IMR-90 (cell line): ENCODE data around the gene FMO5. TPM values are rescaled to one million over a fixed set of nuclear protein-coding genes. Genes with fewer than 3 reads are reported as not detected.

ENCODE experiments used
- ATAC-seq: fragments of 200-7000 bp; cut with Tn5 transposase; 2 replicates; pipeline ENCODE4 v1.9.1; 2020; ENCODE audit warnings: low read depth, mild to moderate bottlenecking, moderate library complexity
- BruUV-seq: library from RNA; stranded (reverse); fragments of 400-500 nt; replicated peaks from 2 replicates; lab custom pipeline; 2021; lab: Mats Ljungman, UMichigan
- CTCF ChIA-PET: fragments of 300-600 bp; formaldehyde crosslinking; extraction: SDS; loops from one replicate; lab custom pipeline; 2021; ENCODE audit warnings: antibody characterized with exemption; lab: Yijun Ruan, JAX
- POLR2A ChIA-PET: fragments of 300-600 bp; sonication (Branson Sonifier 250); formaldehyde crosslinking; loops from one replicate; lab custom pipeline; 2022; ENCODE audit warnings: antibody characterized with exemption; ENCODE audit not compliant: unreplicated experiment; lab: Charles Lee
- DNase-seq: peaks from one replicate; pipeline ENCODE4 v3.0.0; 2013
- H2AFZ ChIP-seq: replicated peaks from 2 replicates; pipeline ENCODE3; 2013; ENCODE audit warnings: low read length, mild to moderate bottlenecking; ENCODE audit not compliant: poor library complexity
- H2AK5ac ChIP-seq: 2 replicates; pipeline ENCODE4 v1.6.1; 2013; ENCODE audit warnings: low read depth, low read length, inconsistent platforms
- H2AK9ac ChIP-seq: replicated peaks from 2 replicates; pipeline ENCODE3; 2013; ENCODE audit warnings: mild to moderate bottlenecking, low read depth, low read length, moderate library complexity; ENCODE audit not compliant: poor library complexity
- H2BK120ac ChIP-seq: 2 replicates; pipeline ENCODE4 v1.6.1; 2013; ENCODE audit warnings: low read depth, low read length, inconsistent platforms
- H2BK15ac ChIP-seq: 3 replicates; pipeline ENCODE4 v1.6.1; 2013; ENCODE audit warnings: low read depth, low read length, inconsistent platforms
- H2BK20ac ChIP-seq: 2 replicates; pipeline ENCODE4 v1.6.1; 2013; ENCODE audit warnings: low read depth, mild to moderate bottlenecking, inconsistent platforms, low read length, moderate library complexity
- H2BK5ac ChIP-seq: 2 replicates; pipeline ENCODE4 v1.6.1; 2013; ENCODE audit warnings: mild to moderate bottlenecking, low read depth, low read length, inconsistent platforms; ENCODE audit not compliant: poor library complexity, severe bottlenecking
- H3K14ac ChIP-seq: replicated peaks from 2 replicates; pipeline ENCODE4 v1.6.1; 2013; ENCODE audit warnings: low read depth, low read length, inconsistent platforms
- H3K18ac ChIP-seq: 2 replicates; pipeline ENCODE4 v1.6.1; 2013; ENCODE audit warnings: low read depth, low read length, control low read depth
- H3K23ac ChIP-seq: 2 replicates; pipeline ENCODE4 v1.6.1; 2013; ENCODE audit warnings: low read depth, low read length, inconsistent platforms
- H3K27ac ChIP-seq: 2 replicates; pipeline ENCODE4 v1.5.1; 2013; ENCODE audit warnings: mild to moderate bottlenecking, control low read depth, low read length; ENCODE audit not compliant: insufficient read depth
- H3K27me3 ChIP-seq: 2 replicates; pipeline ENCODE4 v1.6.1; 2013; ENCODE audit warnings: low read length; ENCODE audit not compliant: control insufficient read depth, insufficient read depth
- H3K36me3 ChIP-seq: 2 replicates; pipeline ENCODE4 v1.6.1; 2013; ENCODE audit warnings: low read length, mixed read lengths; ENCODE audit not compliant: control insufficient read depth, insufficient read depth
- H3K4ac ChIP-seq: 2 replicates; pipeline ENCODE4 v1.6.1; 2013; ENCODE audit warnings: low read depth, low read length, inconsistent platforms
- H3K4me1 ChIP-seq: 2 replicates; pipeline ENCODE4 v1.6.1; 2013; ENCODE audit warnings: low read length, mixed read lengths; ENCODE audit not compliant: control insufficient read depth, insufficient read depth
- H3K4me2 ChIP-seq: 2 replicates; pipeline ENCODE4 v1.6.1; 2013; ENCODE audit warnings: low read depth, mild to moderate bottlenecking, control low read depth, low read length, moderate library complexity
- H3K4me3 ChIP-seq: 2 replicates; pipeline ENCODE4 v1.5.1; 2013; ENCODE audit warnings: low read depth, mild to moderate bottlenecking, control low read depth, low read length, moderate library complexity; ENCODE audit not compliant: insufficient read depth
- H3K56ac ChIP-seq: 2 replicates; pipeline ENCODE4 v1.6.1; 2013; ENCODE audit warnings: low read length, inconsistent platforms; ENCODE audit not compliant: insufficient read depth; ENCODE audit errors: extremely low read depth
- H3K79me1 ChIP-seq, 2 experiments: 2 replicates each; pipeline ENCODE4 v1.6.1; 2013; ENCODE audit warnings: low read length in 2 of 2, inconsistent platforms in 1 of 2, low read depth in 1 of 2
- H3K9ac ChIP-seq: 2 replicates; pipeline ENCODE4 v1.6.1; 2013; ENCODE audit warnings: low read depth, low read length, control low read depth
- H3K9me1 ChIP-seq: 2 replicates; pipeline ENCODE4 v1.6.1; 2013; ENCODE audit warnings: low read length, inconsistent platforms; ENCODE audit not compliant: insufficient read depth
- H3K9me3 ChIP-seq: 2 replicates; pipeline ENCODE4 v1.6.1; 2013; ENCODE audit warnings: low read length; ENCODE audit not compliant: control insufficient read depth, insufficient read depth
- H4K20me1 ChIP-seq: 2 replicates; pipeline ENCODE4 v1.6.1; 2013; ENCODE audit warnings: low read length, inconsistent platforms; ENCODE audit not compliant: insufficient read depth
- H4K5ac ChIP-seq: 2 replicates; pipeline ENCODE4 v1.6.1; 2013; ENCODE audit warnings: mild to moderate bottlenecking, low read depth, low read length, control low read depth
- H4K8ac ChIP-seq, 2 experiments: 2 replicates each; pipeline ENCODE4 v1.6.1; 2013; ENCODE audit warnings: low read depth in 2 of 2, low read length in 2 of 2, control low read depth in 1 of 2, inconsistent platforms in 1 of 2
- H4K91ac ChIP-seq: 2 replicates; pipeline ENCODE4 v1.6.1; 2013; ENCODE audit warnings: low read depth, low read length, inconsistent platforms; ENCODE audit not compliant: insufficient read depth
- BHLHE40 ChIP-seq: fragments of 150-350 bp; IDR thresholded peaks from 2 replicates; pipeline ENCODE4 v1.6.1; 2016; ENCODE audit warnings: mild to moderate bottlenecking, low read depth, low read length
- CEBPB ChIP-seq: IDR thresholded peaks from 2 replicates; pipeline ENCODE4 v1.6.1; 2012; ENCODE audit warnings: low read depth, low read length, improper control_type of control experiment
- CHD1 ChIP-seq: IDR thresholded peaks from 2 replicates; pipeline ENCODE4 v1.6.1; 2012; ENCODE audit warnings: low read depth, low read length, improper control_type of control experiment
- CTCF ChIP-seq: conservative IDR thresholded peaks from 2 replicates; pipeline ENCODE4 v1.5.1; 2012; ENCODE audit warnings: mild to moderate bottlenecking, low read depth, low read length, improper control_type of control experiment
- MAFK ChIP-seq: IDR thresholded peaks from 2 replicates; pipeline ENCODE4 v1.6.1; 2012; ENCODE audit warnings: low read depth, low read length, improper control_type of control experiment
- MAZ ChIP-seq: IDR thresholded peaks from 2 replicates; pipeline ENCODE4 v1.6.1; 2012; ENCODE audit warnings: low read depth, mild to moderate bottlenecking, low read length, improper control_type of control experiment, moderate library complexity, borderline replicate concordance
- MXI1 ChIP-seq: IDR thresholded peaks from 2 replicates; pipeline ENCODE4 v1.6.1; 2012; ENCODE audit warnings: low read depth, mild to moderate bottlenecking, low read length, moderate library complexity, borderline replicate concordance
- NFE2L2 ChIP-seq: fragments of 150-350 bp; IDR thresholded peaks from 2 replicates; pipeline ENCODE4 v1.6.1; 2016; ENCODE audit warnings: low read depth, mild to moderate bottlenecking, low read length
- POLR2A ChIP-seq: IDR thresholded peaks from 2 replicates; pipeline ENCODE4 v1.6.1; 2012; ENCODE audit warnings: mild to moderate bottlenecking, low read depth, low read length
- RAD21 ChIP-seq: IDR thresholded peaks from 2 replicates; pipeline ENCODE4 v1.6.1; 2012; ENCODE audit warnings: low read length, improper control_type of control experiment
- RCOR1 ChIP-seq: IDR thresholded peaks from 2 replicates; pipeline ENCODE4 v1.6.1; 2012; ENCODE audit warnings: mild to moderate bottlenecking, low read length, improper control_type of control experiment; ENCODE audit not compliant: insufficient replicate concordance
- RFX5 ChIP-seq: IDR thresholded peaks from 2 replicates; pipeline ENCODE4 v1.8.0; 2012; ENCODE audit warnings: low read depth, mild to moderate bottlenecking, low read length, moderate library complexity
- SMC3 ChIP-seq: fragments of 150-350 bp; IDR thresholded peaks from 2 replicates; pipeline ENCODE4 v1.6.1; 2016; ENCODE audit warnings: low read depth, mild to moderate bottlenecking, antibody characterized with exemption, low read length, moderate library complexity
- USF2 ChIP-seq: fragments of 150-350 bp; IDR thresholded peaks from 2 replicates; pipeline ENCODE4 v1.6.1; 2017; ENCODE audit warnings: mild to moderate bottlenecking, antibody characterized with exemption, low read length, low read depth
- WGBS, 2 experiments: methylation state at CpG; one replicate each; pipeline versions ENCODE4 v1.1.5 to v1.1.7; 2013; ENCODE audit warnings: missing lambda C conversion rate in 2 of 2; ENCODE audit not compliant: insufficient read length in 1 of 2; ENCODE audit errors: extremely low coverage in 2 of 2; 5-methylcytosine and 5-hydroxymethylcytosine counted together
- dilution Hi-C: fragments of 300-500 bp; cut with HindIII; formaldehyde crosslinking; loops from one replicate; pipeline ENCODE4 v1.14.3; 2018; ENCODE audit warnings: low sequenced_read_pairs; ENCODE audit not compliant: unreplicated experiment
- in situ Hi-C: fragments of 300-500 bp; cut with MboI; formaldehyde crosslinking; loops from 3 replicates; pipeline ENCODE4 v1.14.3; 2019; ENCODE audit warnings: low sequenced_read_pairs, inconsistent platforms, mixed read lengths
- intact Hi-C: fragments of 100-400 bp; cut with micrococcal nuclease; formaldehyde crosslinking; loops from 2 replicates; pipeline ENCODE4 v1.10.0; 2022
- polyA plus RNA-seq, 3 experiments: library from polyadenylated mRNA; depleted of rRNA; stranded (reverse); fragments of >200 nt; gene quantifications; 2 replicates each; pipeline ENCODE4 v1.2.3, GENCODE V29; 2012; ENCODE audit warnings: low replicate concordance in 1 of 3
- total RNA-seq: library from RNA; depleted of rRNA; stranded (reverse); fragments of >200 nt; gene quantifications from 2 replicates; pipeline ENCODE4 v1.2.3, GENCODE V29; 2012

Gene FMO5
- total and polyA plus RNA-seq, 2 of the 4 experiments (the other 2 are of a cell fraction), result 0.36 to 0.51 TPM

- H3K9me1 ChIP-seq, result no peaks in the 10 kb centered on the region
- DNase-seq (no peak), ATAC-seq (no peak)
- H3K36me3 ChIP-seq, result no peaks in the 10 kb centered on the region
- no peak overlapping the region for H3K14ac ChIP-seq
- H3K4me1 ChIP-seq, result peaks cover 2% of the 10 kb centered on the region; the same call in 1 of the 2 replicates
- peaks cover 4% of the 10 kb centered on the region; the same call in 1 of the 2 replicates for H4K20me1 ChIP-seq
- POLR2A ChIA-PET, result no interaction called here
- no peak overlapping the region for H3K4ac ChIP-seq
- H3K27ac ChIP-seq, result no peak overlapping the region
- no peak overlapping the region for H2AK9ac ChIP-seq
- intact Hi-C loops (no loop called here), in situ Hi-C loops (no loop called here), dilution Hi-C loops (no loop called here)
- H3K4me3 ChIP-seq, result no peak overlapping the region
- H4K5ac ChIP-seq, result no peak overlapping the region
- H2AFZ ChIP-seq, result no peak overlapping the region
- no peak overlapping the region for H2BK15ac ChIP-seq
- no peak overlapping the region for H3K18ac ChIP-seq
- H3K27me3 ChIP-seq, result no peaks in the 10 kb centered on the region
- TF ChIP-seq NFE2L2, result no peak
- TF ChIP-seq RFX5, result no peak
- no peak for TF ChIP-seq CEBPB
- TF ChIP-seq RAD21, result no peak
- TF ChIP-seq CHD1, result no peak
- no peak for TF ChIP-seq BHLHE40
- no peak for TF ChIP-seq CTCF
- no peak for TF ChIP-seq USF2
- no peak for TF ChIP-seq POLR2A
- no peak for TF ChIP-seq MXI1
- TF ChIP-seq MAZ, result no peak
- TF ChIP-seq SMC3, result no peak
- TF ChIP-seq RCOR1, result no peak
- no peak for TF ChIP-seq MAFK
- H3K4me2 ChIP-seq, result no peak overlapping the region
- no peak overlapping the region for H2BK120ac ChIP-seq
- no CpG with 5 or more reads among the region's 3 CpGs for WGBS, 2 experiments
- H4K8ac ChIP-seq, result no peak overlapping the region
- CTCF ChIA-PET, result no interaction called here
- H4K91ac ChIP-seq, result no peak overlapping the region
- H3K56ac ChIP-seq, result no peak overlapping the region
- BruUV-seq, result no TSS peak
- H3K23ac ChIP-seq, result no peak overlapping the region
- H2BK20ac ChIP-seq, result no peak overlapping the region
- H2AK5ac ChIP-seq, result no peak overlapping the region
- no peak overlapping the region for H2BK5ac ChIP-seq
- no peaks in the 10 kb centered on the region for H3K9me3 ChIP-seq
- no peaks in the 10 kb centered on the region for H3K79me1 ChIP-seq
- no peak overlapping the region for H3K9ac ChIP-seq
Measured at GRCh38 chr1:147238053-147238902, 13.1 kb upstream of the FMO5 start.
